ENCODE data around the gene PPP4R4. TPM values are rescaled to one million over a fixed set of nuclear protein-coding genes. Genes with fewer than 3 reads are reported as not detected.
A peak's percentile ranks its signal among the peaks of the same experiment; 100 is the strongest.

The PPP4R4 gene
- total and polyA plus RNA-seq, 9 donors = 3.0 to 41.0 (median 14.2) TPM

DNA sequence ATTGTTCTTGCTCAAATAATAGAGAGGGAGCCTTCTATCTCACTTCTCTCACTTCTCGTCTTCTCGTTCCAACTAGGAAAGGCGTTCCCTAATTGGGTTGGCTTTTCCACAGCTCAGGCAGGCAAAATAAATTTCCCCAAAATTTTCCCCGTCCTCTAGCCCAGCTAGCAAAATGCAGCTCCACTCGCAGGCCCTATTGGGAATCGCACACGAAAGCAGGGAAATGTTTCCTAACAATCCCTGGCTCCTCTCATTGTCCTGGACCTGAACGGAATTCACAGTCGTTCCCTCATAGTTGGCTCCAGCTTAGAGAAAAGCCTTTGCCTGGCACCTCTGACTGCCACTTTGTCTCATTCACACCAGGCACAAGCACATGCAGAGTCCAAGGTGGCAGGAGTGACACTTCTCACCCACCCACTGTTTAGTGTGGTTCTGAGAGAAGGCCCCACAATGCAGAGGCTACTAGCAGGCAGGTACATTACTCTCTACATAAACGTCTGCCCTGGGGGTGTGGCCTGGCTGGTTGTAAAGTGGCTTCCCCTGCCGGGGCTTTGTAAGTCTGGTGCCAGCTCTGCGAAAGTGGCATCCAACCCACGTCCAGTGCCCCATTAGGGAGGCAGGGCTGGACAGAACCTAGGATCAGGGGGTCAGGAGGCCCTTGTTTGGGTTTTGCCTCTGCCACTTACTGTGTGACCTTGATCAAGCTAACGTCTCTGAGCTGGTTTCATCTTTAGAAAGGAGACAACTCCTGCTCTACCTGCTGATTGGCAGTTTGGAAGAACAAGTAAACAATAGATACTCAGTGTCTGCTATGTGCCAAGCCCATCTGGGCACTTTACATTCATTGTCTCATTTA, 114.7 kb downstream of the PPP4R4 start:
- intact Hi-C loops (cut with DNase I) = no loop called here
- Histone ChIP-seq H3K4me1 (ENCODE audit: insufficient read depth) (no peaks in the 10 kb centered on the region), H3K27me3 (no peaks in the 10 kb centered on the region), H3K36me3 (no peaks in the 10 kb centered on the region), H3K9me3 (no peaks in the 10 kb centered on the region), H3K27ac (no peak overlapping the region), H3K4me3 (no peak overlapping the region)
- DNase-seq = no peak
- TF ChIP-seq, protein P1, sequence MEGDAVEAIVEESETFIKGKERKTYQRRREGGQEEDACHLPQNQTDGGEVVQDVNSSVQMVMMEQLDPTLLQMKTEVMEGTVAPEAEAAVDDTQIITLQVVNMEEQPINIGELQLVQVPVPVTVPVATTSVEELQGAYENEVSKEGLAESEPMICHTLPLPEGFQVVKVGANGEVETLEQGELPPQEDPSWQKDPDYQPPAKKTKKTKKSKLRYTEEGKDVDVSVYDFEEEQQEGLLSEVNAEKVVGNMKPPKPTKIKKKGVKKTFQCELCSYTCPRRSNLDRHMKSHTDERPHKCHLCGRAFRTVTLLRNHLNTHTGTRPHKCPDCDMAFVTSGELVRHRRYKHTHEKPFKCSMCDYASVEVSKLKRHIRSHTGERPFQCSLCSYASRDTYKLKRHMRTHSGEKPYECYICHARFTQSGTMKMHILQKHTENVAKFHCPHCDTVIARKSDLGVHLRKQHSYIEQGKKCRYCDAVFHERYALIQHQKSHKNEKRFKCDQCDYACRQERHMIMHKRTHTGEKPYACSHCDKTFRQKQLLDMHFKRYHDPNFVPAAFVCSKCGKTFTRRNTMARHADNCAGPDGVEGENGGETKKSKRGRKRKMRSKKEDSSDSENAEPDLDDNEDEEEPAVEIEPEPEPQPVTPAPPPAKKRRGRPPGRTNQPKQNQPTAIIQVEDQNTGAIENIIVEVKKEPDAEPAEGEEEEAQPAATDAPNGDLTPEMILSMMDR (IDR thresholded peaks at IDR 0.05) = no peak
- no peak for TF ChIP-seq EP300 (IDR thresholded peaks at IDR 0.05)
- 39 to 59% (median 45%) methylated on average over 14 of the region's 14 CpGs for WGBS, 3 donors

DNA sequence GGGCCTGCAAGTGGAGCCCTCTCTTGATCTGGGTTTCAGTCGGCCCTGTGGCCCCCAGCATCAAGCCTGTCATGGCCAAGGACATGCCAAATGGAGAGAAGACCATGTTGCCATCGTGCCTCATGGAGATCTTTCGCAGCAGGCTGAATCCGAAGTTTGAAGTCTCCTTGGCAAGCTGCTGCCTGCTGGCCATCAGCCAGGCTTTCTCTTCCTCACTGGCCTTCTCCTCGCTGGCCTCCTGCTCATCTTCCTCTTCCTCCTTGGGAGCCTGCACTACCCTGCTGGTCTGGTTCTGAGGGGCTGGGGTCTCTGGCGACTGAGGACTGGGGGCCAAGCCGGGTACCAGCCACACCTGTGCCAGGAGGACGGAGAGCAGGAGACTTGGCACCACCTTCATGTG, 116.1 kb downstream of the PPP4R4 start:
- intact Hi-C loops (cut with DNase I) = no loop called here
- no peaks in the 10 kb centered on the region for H3K36me3 ChIP-seq
- DNase-seq = peak in 1 of 5 donors; percentile 50
- TF ChIP-seq POLR2A (IDR thresholded peaks at IDR 0.05) = no peak
- TF ChIP-seq, protein P1 (IDR thresholded peaks at IDR 0.05) = no peak
- TF ChIP-seq EP300 (IDR thresholded peaks at IDR 0.05) = no peak
- H3K9me3 ChIP-seq = no peaks in the 10 kb centered on the region
- H3K4me1 ChIP-seq (ENCODE audit: insufficient read depth) = no peaks in the 10 kb centered on the region
- 50 to 51% (median 50%) methylated on average over 8 of the region's 8 CpGs for WGBS, 3 donors
- no peak overlapping the region for H3K4me3 ChIP-seq
- H3K27me3 ChIP-seq = no peaks in the 10 kb centered on the region
- H3K27ac ChIP-seq = no peak overlapping the region

GRCh38 chr14:94291159-94291905, 117.2 kb downstream of the PPP4R4 start:
- WGBS, 3 donors = 80 to 85% (median 82%) methylated on average over 13 of the region's 13 CpGs

DNA sequence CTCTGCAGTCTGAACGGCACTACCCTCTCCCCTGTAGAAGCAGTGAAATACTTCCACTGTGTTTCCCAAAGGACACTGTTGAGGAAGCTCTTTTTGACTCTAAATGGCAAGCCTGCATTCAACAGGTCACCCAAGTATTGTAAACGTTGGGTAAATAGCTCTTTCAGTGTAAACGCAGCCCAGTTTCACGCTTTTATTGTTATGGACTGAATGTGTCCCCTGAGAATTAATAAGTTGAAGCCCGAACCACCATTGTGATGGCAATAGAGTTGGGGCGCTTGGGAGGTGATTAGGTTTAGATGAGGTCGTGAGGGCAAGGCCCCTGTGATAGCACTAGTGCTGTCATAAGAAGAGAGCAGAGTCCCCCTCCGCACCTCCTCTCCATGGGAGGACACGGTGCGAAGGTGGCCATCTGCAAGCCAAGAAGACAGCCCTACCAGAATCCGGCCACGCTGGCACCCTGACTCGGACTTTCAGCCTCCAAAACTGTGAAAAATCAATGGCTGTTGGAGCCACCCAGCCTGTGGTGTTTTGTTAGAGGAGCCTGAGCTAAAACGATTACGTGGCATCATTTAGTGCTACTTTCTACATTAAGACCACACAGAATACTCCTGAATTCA, 117.9 kb downstream of the PPP4R4 start:
- no peaks in the 10 kb centered on the region for H3K36me3 ChIP-seq
- H3K27me3 ChIP-seq = no peaks in the 10 kb centered on the region
- H3K27ac ChIP-seq = no peak overlapping the region
- no peaks in the 10 kb centered on the region for H3K4me1 ChIP-seq (ENCODE audit: insufficient read depth)
- H3K9me3 ChIP-seq = no peaks in the 10 kb centered on the region
- intact Hi-C loops (cut with DNase I) = no loop called here
- no peak overlapping the region for H3K4me3 ChIP-seq
- WGBS, 3 donors = 77 to 78% (median 78%) methylated on average over 15 of the region's 15 CpGs
- no peak for TF ChIP-seq EP300 (IDR thresholded peaks at IDR 0.05)
- TF ChIP-seq, protein P1 (IDR thresholded peaks at IDR 0.05) = no peak
- no peak for TF ChIP-seq POLR2A (IDR thresholded peaks at IDR 0.05)
- no peak for DNase-seq

More at GRCh38 chr14:94291159-94291905, 117.2 kb downstream of the PPP4R4 start:
- TF ChIP-seq POLR2A (IDR thresholded peaks at IDR 0.05) (no peak), EP300 (IDR thresholded peaks at IDR 0.05) (no peak)
- TF ChIP-seq, protein P1 (IDR thresholded peaks at IDR 0.05) = no peak
- DNase-seq = no peak
- intact Hi-C loops (cut with DNase I) = no loop called here
- H3K4me3 ChIP-seq = no peak overlapping the region
- H3K36me3 ChIP-seq = no peaks in the 10 kb centered on the region
- no peak overlapping the region for H3K27ac ChIP-seq
- H3K9me3 ChIP-seq = no peaks in the 10 kb centered on the region
- H3K4me1 ChIP-seq (ENCODE audit: insufficient read depth) = no peaks in the 10 kb centered on the region
- H3K27me3 ChIP-seq = no peaks in the 10 kb centered on the region
